PC-3 (cell line): ENCODE results near the gene KNG1. TPM values are rescaled to one million over a fixed set of nuclear protein-coding genes. Genes with fewer than 3 reads are reported as not detected.
A peak's percentile ranks its signal among the peaks of the same experiment; 100 is the strongest.

ENCODE experiments used
- ATAC-seq: fragments of 200-7000 bp; cut with Tn5 transposase; 2 replicates; pipeline ENCODE4 v1.9.1; 2020; ENCODE audit warnings: mild to moderate bottlenecking, moderate library complexity
- Bru-seq: library from RNA; stranded (reverse); fragments of 400-500 nt; gene quantifications from one replicate; lab custom pipeline; 2021; lab: Mats Ljungman, UMichigan
- BruChase-seq, 2 experiments: library from RNA; stranded (reverse); fragments of 400-500 nt; gene quantifications; one replicate each; lab custom pipeline; 2021; lab: Mats Ljungman, UMichigan
- BruUV-seq: library from RNA; stranded (reverse); fragments of 400-500 nt; replicated peaks from 2 replicates; lab custom pipeline; 2021; lab: Mats Ljungman, UMichigan
- CTCF ChIA-PET: fragments of 300-600 bp; sonication (Branson Sonifier 250); formaldehyde crosslinking; loops from one replicate; lab custom pipeline; 2022; ENCODE audit warnings: antibody characterized with exemption; lab: Charles Lee
- POLR2A ChIA-PET: fragments of 300-600 bp; sonication (Branson Sonifier 250); formaldehyde crosslinking; loops from one replicate; lab custom pipeline; 2022; ENCODE audit warnings: antibody characterized with exemption; ENCODE audit not compliant: unreplicated experiment; lab: Charles Lee
- DNase-seq: peaks from one replicate; pipeline ENCODE4 v3.0.0-alpha.2; 2015
- H2AFZ ChIP-seq: fragments of 300-600 bp; sonication (generic); 2 replicates; pipeline ENCODE4 v1.6.0; 2016; ENCODE audit warnings: antibody characterized with exemption, low read length
- H3F3A ChIP-seq: fragments of 300-600 bp; sonication (generic); one replicate; pipeline ENCODE4 v1.6.0; 2017; ENCODE audit warnings: antibody characterized with exemption, low read length, control low read depth, mild to moderate bottlenecking; ENCODE audit not compliant: unreplicated experiment
- H3K27ac ChIP-seq: fragments of 300-600 bp; sonication (generic); 2 replicates; pipeline ENCODE4 v1.5.1; 2016; ENCODE audit warnings: mild to moderate bottlenecking, low read length
- H3K27me3 ChIP-seq: fragments of 300-600 bp; sonication (generic); 2 replicates; pipeline ENCODE4 v1.6.1; 2016; ENCODE audit warnings: low read length, mixed read lengths
- H3K36me3 ChIP-seq: fragments of 300-600 bp; sonication (generic); 2 replicates; pipeline ENCODE4 v1.6.1; 2016; ENCODE audit warnings: low read depth, mixed run types, low read length, mixed read lengths
- H3K4me1 ChIP-seq: fragments of 300-600 bp; sonication (generic); 2 replicates; pipeline ENCODE4 v1.5.1; 2016; ENCODE audit warnings: low read length; ENCODE audit not compliant: insufficient read depth
- H3K4me2 ChIP-seq: fragments of 300-600 bp; sonication (generic); 2 replicates; pipeline ENCODE4 v1.6.0; 2016; ENCODE audit warnings: low read length
- H3K4me3 ChIP-seq: fragments of 300-600 bp; sonication (generic); 2 replicates; pipeline ENCODE4 v1.5.1; 2016; ENCODE audit warnings: mild to moderate bottlenecking, low read length, mixed read lengths
- H3K79me2 ChIP-seq: fragments of 300-600 bp; sonication (generic); 2 replicates; pipeline ENCODE4 v1.6.1; 2017; ENCODE audit warnings: low read length, mixed read lengths
- H3K9ac ChIP-seq: fragments of 300-600 bp; sonication (generic); 2 replicates; pipeline ENCODE4 v1.6.0; 2016; ENCODE audit warnings: mild to moderate bottlenecking, low read length
- H3K9me2 ChIP-seq: fragments of 300-600 bp; sonication (generic); replicated peaks from 2 replicates; pipeline ENCODE4 v1.6.1; 2016; ENCODE audit warnings: mixed run types, low read length, mixed read lengths
- H3K9me3 ChIP-seq: fragments of 300-600 bp; sonication (generic); 2 replicates; pipeline ENCODE4 v1.6.1; 2016; ENCODE audit warnings: low read length, mixed read lengths
- H4K20me1 ChIP-seq: fragments of 300-600 bp; sonication (generic); 2 replicates; pipeline ENCODE4 v1.6.1; 2016; ENCODE audit warnings: low read length, mixed read lengths
- CTCF ChIP-seq: fragments of 300-600 bp; sonication (generic); conservative IDR thresholded peaks from 2 replicates; pipeline ENCODE4 v1.5.1; 2017; ENCODE audit warnings: antibody characterized with exemption, low read depth, mild to moderate bottlenecking, low read length
- EZH2 ChIP-seq: fragments of 300-600 bp; sonication (generic); IDR thresholded peaks from one replicate; pipeline ENCODE4 v1.6.1; 2017; ENCODE audit warnings: antibody characterized with exemption, mild to moderate bottlenecking, low read length; ENCODE audit not compliant: unreplicated experiment
- EZH2phosphoT487 ChIP-seq: fragments of 300-600 bp; sonication (generic); IDR thresholded peaks from 2 replicates; pipeline ENCODE4 v1.6.1; 2018; ENCODE audit warnings: mild to moderate bottlenecking, antibody characterized with exemption, low read length, borderline replicate concordance
- intact Hi-C: fragments of 100-400 bp; cut with micrococcal nuclease; formaldehyde crosslinking; loops from 2 replicates; pipeline ENCODE4 v1.9.0; 2023
- long read RNA-seq: library from polyadenylated mRNA; unstranded; transcript quantifications from one replicate; pipeline ENCODE4 v2.0.0, GENCODE V29; 2021; ENCODE audit not compliant: unreplicated experiment
- total RNA-seq: library from RNA; depleted of rRNA; stranded (reverse); fragments of >200 nt; gene quantifications from 2 replicates; pipeline ENCODE4 v1.2.3, GENCODE V29; 2014; rRNA removed

The KNG1 gene
- total RNA-seq (not detected in 2 replicates), Bru-seq, nascent RNA (not detected), BruChase-seq, experiment 1, labeled RNA remaining after a 6-hour chase (not detected), BruChase-seq, experiment 2, labeled RNA remaining after a 2-hour chase (not detected)
- long read RNA-seq: 0 reads

- H2AFZ ChIP-seq: no peak within 1 kb of the TSS
- no peak within 1 kb of the TSS for H3K27ac ChIP-seq
- intact Hi-C loops: no loop called here
- no peaks in the 10 kb centered on the region for H3K36me3 ChIP-seq
- no peak for TF ChIP-seq EZH2
- TF ChIP-seq EZH2phosphoT487: no peak
- TF ChIP-seq CTCF: no peak
- H3K4me2 ChIP-seq: no peak within 1 kb of the TSS
- BruUV-seq: no TSS peak
- POLR2A ChIA-PET: no interaction called here
- no peaks in the 10 kb centered on the region for H4K20me1 ChIP-seq
- DNase-seq (no peak), ATAC-seq (no peak)
- H3K4me3 ChIP-seq: no peak within 1 kb of the TSS
- H3K9ac ChIP-seq: no peak within 1 kb of the TSS
- H3K9me2 ChIP-seq: no peaks in the 10 kb centered on the region
- H3K27me3 ChIP-seq: no peaks in the 10 kb centered on the region
- no peaks in the 10 kb centered on the region for H3F3A ChIP-seq
- no peaks in the 10 kb centered on the region for H3K79me2 ChIP-seq
- CTCF ChIA-PET: no interaction called here
- H3K4me1 ChIP-seq: no peaks in the 10 kb centered on the region
- no peaks in the 10 kb centered on the region for H3K9me3 ChIP-seq
These were observed at the start of gene KNG1 for GRCh38 chr3:186717039-186717457. Gene KNG1, plus strand, starts transcription at chr3:186717359. Its CDS starts 184 bp downstream, at chr3:186717543.

- CTCF ChIA-PET: no interaction called here
- Histone ChIP-seq H3K9me2 (no peaks in the 10 kb centered on the region), H2AFZ (no peak overlapping the region), H3K4me1 (peaks cover 12% of the 10 kb centered on the region), H4K20me1 (no peaks in the 10 kb centered on the region), H3K79me2 (no peaks in the 10 kb centered on the region), H3K27me3 (peaks cover 7% of the 10 kb centered on the region; the same call in 1 of the 2 replicates), H3K9me3 (no peaks in the 10 kb centered on the region), H3K4me3 (no peak overlapping the region), H3K4me2 (no peak overlapping the region), H3K36me3 (no peaks in the 10 kb centered on the region), H3F3A (no peaks in the 10 kb centered on the region), H3K9ac (no peak overlapping the region), H3K27ac (no peak overlapping the region)
- TF ChIP-seq CTCF (no peak), EZH2phosphoT487 (no peak)
- intact Hi-C loops: no loop called here
- BruUV-seq: no TSS peak
- DNase-seq (no peak), ATAC-seq (no peak)
- POLR2A ChIA-PET: no interaction called here
These were observed 48.7 kb upstream of the KNG1 start for GRCh38 chr3:186668426-186668825.

GRCh38 chr3:186669378-186670084, 47.6 kb upstream of the KNG1 start:
- Histone ChIP-seq H3K4me3 (no peak overlapping the region), H3K4me1 (peaks cover 12% of the 10 kb centered on the region), H3K79me2 (no peaks in the 10 kb centered on the region), H3K9me3 (no peaks in the 10 kb centered on the region), H3K27me3 (peaks cover 6% of the 10 kb centered on the region; the same call in 1 of the 2 replicates), H3K9me2 (no peaks in the 10 kb centered on the region), H3K9ac (no peak overlapping the region), H3K36me3 (no peaks in the 10 kb centered on the region), H3K27ac (peak overlapping the region; percentile 23; the same call in 1 of the 2 replicates), H3K4me2 (no peak overlapping the region), H2AFZ (0 out of 2 replicates have a peak overlapping the region, but pooled peaks have one; percentile 7), H4K20me1 (no peaks in the 10 kb centered on the region), H3F3A (no peaks in the 10 kb centered on the region)
- intact Hi-C loops: no loop called here
- TF ChIP-seq EZH2phosphoT487 (no peak), CTCF (no peak)
- ATAC-seq: no peak
- BruUV-seq: no TSS peak
- ChIA-PET POLR2A (no interaction called here), CTCF (no interaction called here)
- peak; percentile 57 for DNase-seq
